Colonic mucosa (tissue), 4 donors: ENCODE results near the gene ADGRD1. TPM values are rescaled to one million over a fixed set of nuclear protein-coding genes. Genes with fewer than 3 reads are reported as not detected.

Experiments
- DNase-seq: peaks from one replicate; pipeline ENCODE4 v3.0.0-alpha.2; 2020
- H3K27ac ChIP-seq: fragments of 200-600 bp; one replicate; pipeline ENCODE4 v1.8.0; 2021
- H3K27me3 ChIP-seq: fragments of 200-600 bp; one replicate; pipeline ENCODE4 v1.8.0; 2021
- H3K36me3 ChIP-seq: fragments of 200-600 bp; one replicate; pipeline ENCODE4 v1.8.0; 2021
- H3K4me1 ChIP-seq: fragments of 200-600 bp; one replicate; pipeline ENCODE4 v1.8.0; 2021; ENCODE audit warnings: mild to moderate bottlenecking
- H3K4me3 ChIP-seq: fragments of 200-600 bp; one replicate; pipeline ENCODE4 v1.8.0; 2021
- H3K9ac ChIP-seq, 2 donors: one replicate each; pipeline ENCODE4 v1.7.0; 2013; ENCODE audit warnings: control low read depth in 2 of 2, low read depth in 2 of 2, low read length in 2 of 2
- H3K9me3 ChIP-seq: fragments of 200-600 bp; one replicate; pipeline ENCODE4 v1.8.0; 2021
- intact Hi-C: fragments of 100-400 bp; cut with DNase I; formaldehyde crosslinking; loops from one replicate; pipeline ENCODE4 v1.14.1; 2022
- total RNA-seq, 2 donors: library from RNA; stranded (reverse); fragmentation: NEBNext Ultra II Directional in 1 of 2; extraction: Animal tissue kit (Norgen Biotek cat#: 25700) in 1 of 2; gene quantifications; one replicate each; pipeline ENCODE4 v1.2.1, GENCODE V29; 2021
- TF ChIP-seq, protein P1 (sequence below): fragments of 200-600 bp; IDR thresholded peaks from one replicate; pipeline ENCODE4 v1.8.0; 2022; ENCODE audit warnings: antibody characterized with exemption, mild to moderate bottlenecking
- donor health status: healthy.
- donor health status: DM: no; HTN: no; CAD: no.
- donor health status: DM: no; HTN: no; CAD: no.

Gene ADGRD1
- total RNA-seq, 2 donors from 2014 or later = 3.5 to 3.6 TPM

- Histone ChIP-seq H3K27me3 (no peaks in the 10 kb centered on the region), H3K36me3 (no peaks in the 10 kb centered on the region), H3K9ac (no peak overlapping the region), H3K4me3 (no peak overlapping the region), H3K4me1 (no peaks in the 10 kb centered on the region), H3K9me3 (no peaks in the 10 kb centered on the region), H3K27ac (no peak overlapping the region)
- intact Hi-C loops = no loop called here
- TF ChIP-seq, protein P1, sequence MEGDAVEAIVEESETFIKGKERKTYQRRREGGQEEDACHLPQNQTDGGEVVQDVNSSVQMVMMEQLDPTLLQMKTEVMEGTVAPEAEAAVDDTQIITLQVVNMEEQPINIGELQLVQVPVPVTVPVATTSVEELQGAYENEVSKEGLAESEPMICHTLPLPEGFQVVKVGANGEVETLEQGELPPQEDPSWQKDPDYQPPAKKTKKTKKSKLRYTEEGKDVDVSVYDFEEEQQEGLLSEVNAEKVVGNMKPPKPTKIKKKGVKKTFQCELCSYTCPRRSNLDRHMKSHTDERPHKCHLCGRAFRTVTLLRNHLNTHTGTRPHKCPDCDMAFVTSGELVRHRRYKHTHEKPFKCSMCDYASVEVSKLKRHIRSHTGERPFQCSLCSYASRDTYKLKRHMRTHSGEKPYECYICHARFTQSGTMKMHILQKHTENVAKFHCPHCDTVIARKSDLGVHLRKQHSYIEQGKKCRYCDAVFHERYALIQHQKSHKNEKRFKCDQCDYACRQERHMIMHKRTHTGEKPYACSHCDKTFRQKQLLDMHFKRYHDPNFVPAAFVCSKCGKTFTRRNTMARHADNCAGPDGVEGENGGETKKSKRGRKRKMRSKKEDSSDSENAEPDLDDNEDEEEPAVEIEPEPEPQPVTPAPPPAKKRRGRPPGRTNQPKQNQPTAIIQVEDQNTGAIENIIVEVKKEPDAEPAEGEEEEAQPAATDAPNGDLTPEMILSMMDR = no peak
- DNase-seq = no peak
These were observed 136.0 kb downstream of the ADGRD1 start for GRCh38 chr12:131089531-131090273.

- Histone ChIP-seq H3K4me1 (no peaks in the 10 kb centered on the region), H3K36me3 (no peaks in the 10 kb centered on the region), H3K9me3 (no peaks in the 10 kb centered on the region), H3K9ac (no peak overlapping the region), H3K27ac (no peak overlapping the region), H3K27me3 (no peaks in the 10 kb centered on the region), H3K4me3 (no peak overlapping the region)
- no peak for DNase-seq
- intact Hi-C loops = no loop called here
- TF ChIP-seq, protein P1 = no peak
These were observed 136.8 kb downstream of the ADGRD1 start for GRCh38 chr12:131090274-131091210.

DNA sequence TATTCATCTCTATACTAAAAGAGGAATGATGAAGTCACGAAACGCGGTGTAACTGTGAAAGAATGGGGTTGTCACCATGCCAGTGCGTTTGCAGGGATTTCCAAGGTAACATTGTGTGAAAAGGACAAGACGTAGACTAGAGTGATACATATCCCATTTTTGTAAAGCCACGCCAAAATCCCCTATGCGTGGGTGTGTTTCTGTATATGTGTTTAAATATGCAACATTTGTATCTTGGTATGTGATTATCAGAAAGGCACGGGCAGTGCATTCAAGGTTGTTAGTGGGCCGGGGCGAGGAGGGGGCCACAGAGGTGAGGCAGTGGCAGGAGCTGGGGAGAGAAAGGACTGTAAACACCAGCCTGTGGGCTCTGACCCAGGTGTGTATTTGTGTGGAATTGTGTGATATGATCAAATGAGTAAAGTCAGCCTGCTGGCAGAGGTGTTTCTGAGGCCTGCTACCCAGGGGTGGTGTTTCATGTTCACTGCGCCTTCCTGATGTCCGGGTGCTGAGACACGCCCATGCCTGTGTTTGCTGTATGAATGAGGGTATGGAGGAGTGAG, 137.8 kb downstream of the ADGRD1 start:
- no peak overlapping the region for H3K9ac ChIP-seq
- no peak for DNase-seq
- TF ChIP-seq, protein P1 = no peak

GRCh38 chr12:131091976-131092691, 138.4 kb downstream of the ADGRD1 start:
- DNase-seq = no peak

More for the DNA sequence above, 137.8 kb downstream of the ADGRD1 start:
- Histone ChIP-seq H3K4me1 (no peaks in the 10 kb centered on the region), H3K9me3 (no peaks in the 10 kb centered on the region), H3K27me3 (no peaks in the 10 kb centered on the region), H3K27ac (no peak overlapping the region), H3K36me3 (no peaks in the 10 kb centered on the region), H3K4me3 (no peak overlapping the region)
- intact Hi-C loops = no loop called here

More at GRCh38 chr12:131091976-131092691, 138.4 kb downstream of the ADGRD1 start:
- Histone ChIP-seq H3K9ac (no peak overlapping the region), H3K36me3 (no peaks in the 10 kb centered on the region), H3K27ac (no peak overlapping the region), H3K9me3 (no peaks in the 10 kb centered on the region), H3K4me1 (no peaks in the 10 kb centered on the region), H3K27me3 (no peaks in the 10 kb centered on the region), H3K4me3 (no peak overlapping the region)
- intact Hi-C loops = no loop called here
- TF ChIP-seq, protein P1 = no peak
